Kidney (tissue), 14 donors: ENCODE results near the gene OXT. TPM values are rescaled to one million over a fixed set of nuclear protein-coding genes. Genes with fewer than 3 reads are reported as not detected.
A peak's percentile ranks its signal among the peaks of the same experiment; 100 is the strongest.
"Not testable (repeated sequence)": the region's sequence is repeated elsewhere in the genome, so short reads cannot be mapped to it uniquely, and the experiment has no call there.

Experiments
- DNase-seq, 5 donors: peaks; one replicate each; pipeline ENCODE4 v3.0.0-alpha.2; 2013 to 2020
- FAIRE-seq: peaks from 2 replicates; lab custom pipeline; 2012; peaks lifted over from hg19 to GRCh38; lab: Jason Lieb, UNC
- H3K27ac ChIP-seq, 2 donors: one replicate each; pipeline ENCODE4 v1.7.0; 2013; ENCODE audit warnings: low read depth in 2 of 2, low read length in 2 of 2, inconsistent platforms in 1 of 2
- H3K27me3 ChIP-seq: one replicate; pipeline ENCODE4 v1.7.1; 2013; ENCODE audit warnings: low read length, inconsistent platforms; ENCODE audit not compliant: control insufficient read depth, insufficient read depth
- H3K36me3 ChIP-seq, 3 donors: one replicate each; pipeline versions ENCODE4 v1.7.0 to v1.7.1; 2013; ENCODE audit warnings: low read length in 3 of 3, control low read depth in 1 of 3, inconsistent platforms in 1 of 3; ENCODE audit not compliant: insufficient read depth in 3 of 3, control insufficient read depth in 2 of 3
- H3K4me1 ChIP-seq, 3 donors: one replicate each; pipeline versions ENCODE4 v1.7.0 to v1.7.1; 2013; ENCODE audit warnings: low read length in 3 of 3, inconsistent platforms in 1 of 3, low read depth in 1 of 3; ENCODE audit not compliant: control insufficient read depth in 2 of 3, insufficient read depth in 2 of 3
- H3K4me3 ChIP-seq, 3 donors: one replicate each; pipeline versions ENCODE4 v1.7.0 to v1.8.1; 2013; ENCODE audit warnings: low read length in 3 of 3, control low read depth in 1 of 3, inconsistent platforms in 1 of 3
- H3K9ac ChIP-seq, 3 donors: one replicate each; pipeline versions ENCODE4 v1.7.0 to v1.7.1; 2013; ENCODE audit warnings: low read length in 3 of 3, control low read depth in 1 of 3, inconsistent platforms in 1 of 3
- H3K9me3 ChIP-seq, 3 donors: one replicate each; pipeline versions ENCODE4 v1.7.0 to v1.7.1; 2013; ENCODE audit warnings: low read length in 3 of 3, control low read depth in 1 of 3, inconsistent platforms in 1 of 3; ENCODE audit not compliant: control insufficient read depth in 2 of 3, insufficient read depth in 1 of 3
- intact Hi-C: fragments of 100-400 bp; cut with DNase I; formaldehyde crosslinking; loops from one replicate; pipeline ENCODE4 v1.11.1; 2022
- polyA plus RNA-seq: library from polyadenylated mRNA; stranded (reverse); fragments of 350-450 nt; fragmentation: Illumina TruSeq; extraction: RNeasy Lipid Tissue Mini Kit (QIAGEN cat#74804); gene quantifications from one replicate; pipeline ENCODE4 v1.2.3, GENCODE V29; 2014; ENCODE audit warnings: low read depth, low replicate concordance; ENCODE audit not compliant: insufficient read depth
- total RNA-seq: library from RNA; stranded (reverse); fragmentation: NEBNext Ultra II Directional; extraction: Animal tissue kit (Norgen Biotek cat#: 25700); gene quantifications from one replicate; pipeline ENCODE4 v1.2.1, GENCODE V29; 2021
- TF ChIP-seq, protein P1 (sequence below): IDR thresholded peaks from 3 replicates; pipeline ENCODE4 v1.5.1; 2012; ENCODE audit warnings: mild to moderate bottlenecking, moderate library complexity, borderline replicate concordance; ENCODE audit not compliant: insufficient read depth; ENCODE audit errors: extremely low read depth
- donor health status: control.
- donor health status: control.
- donor health status: control.
- donor health status: control.
- donor health status: control.
- donor health status: DM: yes; HTN: yes; CAD: no.
- donor health status: Normal renal cell carcinoma (clear cell type).

Gene OXT
- total and polyA plus RNA-seq, 2 donors from 2014 or later: 10.8 TPM; not detected in 1

DNA sequence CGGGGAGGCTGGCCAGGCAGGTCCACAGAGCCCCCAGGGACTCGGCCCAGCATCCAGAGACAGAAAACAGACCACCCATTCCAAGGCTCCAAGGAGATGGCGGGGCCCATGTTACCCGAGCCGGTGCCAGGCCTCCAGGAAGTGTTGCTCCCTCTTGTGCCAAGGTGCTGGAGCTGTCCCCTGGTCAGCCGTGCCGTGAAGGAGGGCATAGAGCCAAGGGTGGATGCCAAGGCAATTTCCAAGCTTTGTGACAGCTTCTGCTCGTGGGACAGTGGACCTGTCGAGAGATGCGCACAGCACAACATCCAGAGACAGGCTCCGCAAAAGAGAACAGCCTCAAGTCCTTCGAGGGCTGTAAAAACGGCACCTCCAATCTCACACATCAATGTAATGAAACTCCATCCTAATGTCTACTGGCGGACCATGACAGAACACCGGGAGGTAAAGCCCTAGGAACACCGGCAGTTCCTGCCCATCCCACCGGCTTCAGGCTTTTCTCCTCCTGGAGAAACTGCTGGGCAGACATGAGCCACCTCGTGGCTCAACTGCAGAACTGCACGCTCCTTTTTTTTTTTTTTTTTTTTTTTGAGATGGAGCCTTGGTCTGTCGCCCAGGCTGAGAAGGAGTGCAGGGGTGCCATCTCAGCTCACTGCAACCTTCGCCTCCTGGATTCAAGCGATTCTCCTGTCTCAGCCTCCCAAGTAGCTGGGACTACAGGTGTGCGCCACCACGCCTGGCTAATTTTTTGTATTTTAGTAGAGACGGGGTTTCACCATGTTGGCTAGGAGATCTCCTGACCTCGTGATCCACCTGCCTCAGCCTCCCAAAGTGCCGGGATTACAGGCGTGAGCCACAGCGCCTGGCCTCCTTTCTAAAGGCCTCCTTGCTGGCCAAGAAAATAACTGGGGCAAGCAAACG is 44.0 kb downstream of the OXT start:
- Histone ChIP-seq H3K36me3 (peaks cover 0 to 7% (median 5%) of the 10 kb centered on the region in 3 donors), H3K27me3 (no peaks in the 10 kb centered on the region), H3K9ac (no peak overlapping the region), H3K4me3 (no peak overlapping the region), H3K4me1 (no peaks in the 10 kb centered on the region), H3K9me3 (no peaks in the 10 kb centered on the region), H3K27ac (no peak overlapping the region)
- intact Hi-C loops: loop anchor here (10.0 kb wide), 1 partner anchor 61 kb away; no protein-coding TSS in a partner anchor
- FAIRE-seq (no peak), DNase-seq (peak; percentile 62 to 74 (median 67))
- TF ChIP-seq, protein P1, sequence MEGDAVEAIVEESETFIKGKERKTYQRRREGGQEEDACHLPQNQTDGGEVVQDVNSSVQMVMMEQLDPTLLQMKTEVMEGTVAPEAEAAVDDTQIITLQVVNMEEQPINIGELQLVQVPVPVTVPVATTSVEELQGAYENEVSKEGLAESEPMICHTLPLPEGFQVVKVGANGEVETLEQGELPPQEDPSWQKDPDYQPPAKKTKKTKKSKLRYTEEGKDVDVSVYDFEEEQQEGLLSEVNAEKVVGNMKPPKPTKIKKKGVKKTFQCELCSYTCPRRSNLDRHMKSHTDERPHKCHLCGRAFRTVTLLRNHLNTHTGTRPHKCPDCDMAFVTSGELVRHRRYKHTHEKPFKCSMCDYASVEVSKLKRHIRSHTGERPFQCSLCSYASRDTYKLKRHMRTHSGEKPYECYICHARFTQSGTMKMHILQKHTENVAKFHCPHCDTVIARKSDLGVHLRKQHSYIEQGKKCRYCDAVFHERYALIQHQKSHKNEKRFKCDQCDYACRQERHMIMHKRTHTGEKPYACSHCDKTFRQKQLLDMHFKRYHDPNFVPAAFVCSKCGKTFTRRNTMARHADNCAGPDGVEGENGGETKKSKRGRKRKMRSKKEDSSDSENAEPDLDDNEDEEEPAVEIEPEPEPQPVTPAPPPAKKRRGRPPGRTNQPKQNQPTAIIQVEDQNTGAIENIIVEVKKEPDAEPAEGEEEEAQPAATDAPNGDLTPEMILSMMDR: peak; percentile 79

DNA sequence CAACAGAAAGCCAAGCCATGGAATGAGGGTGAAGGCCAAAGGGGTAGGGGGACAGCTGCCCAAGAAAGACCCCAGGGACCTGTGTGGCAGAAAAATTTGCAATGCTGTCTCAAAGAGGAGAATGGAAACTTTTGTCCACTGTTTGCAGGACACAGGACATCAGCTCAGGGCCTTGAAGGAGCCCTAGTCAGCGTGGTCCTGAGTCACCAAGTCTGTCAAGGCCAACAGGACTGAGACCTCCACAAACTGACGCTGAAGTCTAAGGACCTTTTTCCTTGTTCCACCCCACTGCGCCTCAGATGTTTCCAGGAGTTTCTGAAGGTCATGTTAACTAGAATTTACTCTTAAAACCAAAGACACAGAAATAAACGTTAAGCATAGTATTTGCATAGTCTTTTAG is 44.9 kb downstream of the OXT start:
- FAIRE-seq (no peak), DNase-seq (no peak)
- Histone ChIP-seq H3K27me3 (no peaks in the 10 kb centered on the region), H3K9ac (no peak overlapping the region), H3K4me3 (no peak overlapping the region), H3K27ac (no peak overlapping the region), H3K9me3 (no peaks in the 10 kb centered on the region), H3K4me1 (no peaks in the 10 kb centered on the region), H3K36me3 (peaks cover 0 to 10% (median 5%) of the 10 kb centered on the region in 3 donors)
- TF ChIP-seq, protein P1: no peak
- intact Hi-C loops: loop anchor here (10.0 kb wide), 1 partner anchor 62 kb away; no protein-coding TSS in a partner anchor

DNA sequence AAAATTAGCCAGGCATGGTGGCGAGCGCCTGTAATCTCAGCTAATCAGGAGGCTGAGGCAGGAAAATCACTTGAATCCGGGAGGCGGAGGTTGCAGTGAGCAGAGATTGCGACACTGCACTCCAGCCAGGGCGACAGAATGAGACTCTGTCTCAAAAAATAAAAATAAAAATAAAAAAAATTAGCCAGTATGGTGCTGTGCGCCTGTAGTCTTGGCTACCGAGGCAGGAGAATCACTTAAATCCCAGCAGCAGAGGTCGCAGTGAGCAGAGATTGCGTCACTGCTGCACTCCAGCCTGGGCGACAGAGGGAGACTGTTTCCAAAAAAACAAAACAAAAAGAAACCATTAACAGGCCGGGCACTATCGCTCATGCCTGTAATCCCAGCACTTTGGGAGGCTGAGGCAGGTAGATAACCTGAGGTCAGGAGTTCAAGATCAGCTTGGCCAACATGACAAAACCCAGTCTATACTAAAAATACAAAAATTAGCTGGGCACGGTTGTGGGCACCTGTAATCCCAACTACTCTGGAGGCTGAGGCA is 46.5 kb downstream of the OXT start:
- DNase-seq (peak; percentile 58 to 87 (median 74)), FAIRE-seq (peak; percentile 44)
- H3K27ac ChIP-seq, H3K4me1 ChIP-seq, H3K4me3 ChIP-seq, H3K9ac ChIP-seq, H3K27me3 ChIP-seq, H3K9me3 ChIP-seq: not testable (repeated sequence)
- TF ChIP-seq, protein P1: peak; percentile 80
- intact Hi-C loops: loop anchor here (10.0 kb wide), 1 partner anchor 63 kb away; no protein-coding TSS in a partner anchor
- H3K36me3 ChIP-seq: peaks cover 0 to 15% (median 11%) of the 10 kb centered on the region in 3 donors
